Activated CD4-positive, CD25-positive, alpha-beta regulatory T cell treated with anti-CD3 and anti-CD28 coated beads, Interleukin-2, amount 50 U/mL, for 24 hours (primary cell): ENCODE measurements around the gene RNU5B-1.
"Not testable (repeated sequence)": the region's sequence is repeated elsewhere in the genome, so short reads cannot be mapped to it uniquely, and the experiment has no call there.

Experiments used
- ATAC-seq, 2 donors: fragments of 150-1000 bp; cut with Tn5 transposase; one replicate each; pipeline ENCODE4 v1.10.0; 2021; ENCODE audit warnings: mild to moderate bottlenecking in 1 of 2, moderate library complexity in 1 of 2

RNU5B-1 gene

DNA sequence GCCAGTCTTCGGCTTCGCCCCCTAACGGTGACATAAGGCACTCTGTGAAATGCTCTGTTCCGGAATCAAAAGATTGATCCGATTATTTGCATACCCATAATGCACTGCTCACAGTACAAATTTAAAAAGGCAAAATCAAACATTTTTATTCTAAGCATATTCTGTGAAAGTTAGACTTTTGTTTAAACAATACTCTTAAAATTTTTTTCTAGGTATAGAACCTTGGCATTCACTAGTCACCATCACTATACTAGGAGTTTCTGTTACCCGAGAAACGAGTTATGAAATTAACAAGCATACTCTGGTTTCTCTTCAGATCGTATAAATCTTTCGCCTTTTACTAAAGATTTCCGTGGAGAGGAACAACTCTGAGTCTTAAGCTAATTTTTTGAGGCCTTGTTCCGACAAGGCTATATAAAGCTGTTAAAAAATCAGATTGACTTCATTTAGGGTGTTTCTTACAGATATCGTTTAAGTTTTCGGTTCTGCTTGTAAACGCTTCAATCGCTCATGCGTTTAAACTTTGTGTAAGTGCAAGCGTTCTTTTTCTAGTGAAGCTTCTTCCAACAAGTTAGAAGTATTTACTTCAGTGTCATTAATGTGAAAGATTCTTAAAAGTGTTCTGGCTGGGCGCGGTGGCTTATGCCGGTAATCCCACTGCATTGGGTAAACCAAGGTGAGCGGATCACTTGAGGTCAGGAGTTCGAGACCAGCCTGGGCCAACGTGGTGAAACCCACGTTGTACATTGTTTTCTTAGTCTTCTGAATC is at the start of gene RNU5B-1:
Gene RNU5B-1, plus strand, starts transcription at position 297 of the 769 bp plus-strand sequence.
- peak; percentile 77 to 79 for ATAC-seq

GRCh38 chr15:65254758-65255157 is 49.7 kb upstream of the RNU5B-1 start:
- ATAC-seq: no peak

GRCh38 chr15:65255486-65256140 is 48.9 kb upstream of the RNU5B-1 start:
- no peak for ATAC-seq

DNA sequence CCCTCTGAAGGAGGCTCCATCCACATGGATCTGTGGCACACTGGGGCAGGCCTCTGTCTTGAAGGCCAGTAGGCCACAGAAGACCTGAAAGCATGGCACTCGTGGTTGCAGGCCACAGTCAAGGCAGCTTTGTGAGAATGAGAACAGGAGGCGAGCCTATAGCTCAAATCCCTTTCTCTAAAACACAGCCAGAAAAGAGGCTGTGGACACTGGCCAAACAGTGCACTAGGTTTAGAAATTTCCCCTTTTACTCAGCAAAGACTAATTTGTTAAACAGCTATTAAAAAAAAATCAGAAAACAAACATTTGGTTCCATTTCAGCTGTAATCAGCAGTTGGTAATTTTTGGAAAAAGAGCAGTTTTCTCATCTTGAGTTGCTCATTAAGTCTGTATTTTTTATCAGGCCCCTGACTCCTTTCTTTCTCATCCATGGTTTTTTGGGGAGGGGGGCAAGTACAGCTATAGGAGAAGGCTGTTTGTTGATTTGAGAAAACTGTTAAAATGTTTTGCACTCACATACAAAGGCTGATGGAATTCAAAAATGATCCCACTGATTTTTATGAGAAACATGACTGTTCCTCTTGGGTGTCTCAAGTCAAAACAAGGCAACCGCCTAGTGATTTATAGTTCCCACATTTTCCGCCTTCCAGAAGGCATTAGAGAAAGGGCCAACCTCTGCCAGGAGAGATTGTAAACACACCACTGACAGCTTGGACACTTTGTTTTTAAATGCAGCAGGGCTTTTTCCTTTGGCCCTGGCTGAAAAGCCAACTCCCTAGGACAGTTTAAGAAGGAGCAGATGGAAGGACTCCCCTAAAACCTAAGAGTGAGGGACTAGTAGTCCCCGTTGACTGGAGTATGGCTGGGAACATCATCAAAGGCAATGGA is 45.9 kb upstream of the RNU5B-1 start:
- no peak for ATAC-seq

DNA sequence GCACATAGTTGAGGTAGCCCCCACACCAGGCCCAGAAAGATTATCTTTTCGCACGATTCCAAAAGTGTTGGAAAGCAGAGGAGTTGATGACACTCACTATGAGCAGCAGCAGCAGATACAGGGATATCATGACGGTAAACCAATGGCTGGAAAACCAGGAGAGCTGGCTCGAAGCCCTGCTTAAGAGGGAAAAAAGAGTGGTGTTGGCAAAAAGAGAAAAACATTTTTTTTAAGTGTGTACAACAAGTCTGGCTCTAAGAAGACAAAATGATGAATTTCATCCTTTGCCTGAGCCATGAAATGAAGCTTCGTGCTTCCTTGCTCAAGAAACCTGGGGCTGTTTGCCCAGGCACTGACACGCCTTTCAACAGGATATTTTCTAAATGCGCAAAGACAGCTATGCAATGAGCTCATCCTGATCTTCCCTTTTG is 45.1 kb upstream of the RNU5B-1 start:
- no peak for ATAC-seq

DNA sequence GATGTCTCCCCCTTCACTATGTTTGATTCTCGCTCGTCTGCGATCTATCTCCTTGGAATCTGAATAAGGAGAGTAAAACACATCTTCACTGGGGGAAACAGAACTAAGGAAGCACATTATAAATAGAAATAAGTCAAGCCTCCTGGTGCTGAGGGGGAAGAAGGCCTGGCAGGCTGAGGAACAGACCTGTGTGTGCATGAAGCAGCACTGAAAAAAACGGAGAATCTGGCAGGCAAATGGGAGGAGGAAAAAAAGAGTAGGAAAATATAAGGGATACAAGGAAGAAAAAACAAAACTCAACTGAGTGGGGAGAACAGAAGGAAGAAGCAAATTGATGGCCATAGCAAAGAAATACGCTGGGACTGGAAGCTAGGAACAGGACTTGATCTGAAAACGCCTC is 43.5 kb upstream of the RNU5B-1 start:
- no peak for ATAC-seq

DNA sequence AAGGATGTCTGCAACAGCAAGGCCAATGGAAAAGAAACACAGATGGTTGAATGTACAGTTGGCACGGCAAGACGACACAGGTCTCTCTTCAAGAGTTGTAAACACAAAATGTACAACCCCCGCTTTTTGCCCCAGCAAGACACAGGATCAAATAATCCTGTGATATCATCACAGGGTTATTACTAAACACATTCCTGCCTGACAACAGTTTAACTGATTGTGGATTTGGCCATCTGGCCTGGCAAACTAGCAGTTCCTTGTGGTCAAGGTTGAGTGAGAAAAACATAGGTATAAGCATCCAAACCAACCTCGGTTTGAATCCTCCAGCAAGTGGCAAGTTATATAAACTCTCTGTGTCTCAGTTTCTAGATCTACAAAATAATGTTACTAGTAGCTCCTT is 41.2 kb upstream of the RNU5B-1 start:
- no peak for ATAC-seq

- no peak for ATAC-seq
These were observed 39.5 kb upstream of the RNU5B-1 start for GRCh38 chr15:65264863-65265430.

DNA sequence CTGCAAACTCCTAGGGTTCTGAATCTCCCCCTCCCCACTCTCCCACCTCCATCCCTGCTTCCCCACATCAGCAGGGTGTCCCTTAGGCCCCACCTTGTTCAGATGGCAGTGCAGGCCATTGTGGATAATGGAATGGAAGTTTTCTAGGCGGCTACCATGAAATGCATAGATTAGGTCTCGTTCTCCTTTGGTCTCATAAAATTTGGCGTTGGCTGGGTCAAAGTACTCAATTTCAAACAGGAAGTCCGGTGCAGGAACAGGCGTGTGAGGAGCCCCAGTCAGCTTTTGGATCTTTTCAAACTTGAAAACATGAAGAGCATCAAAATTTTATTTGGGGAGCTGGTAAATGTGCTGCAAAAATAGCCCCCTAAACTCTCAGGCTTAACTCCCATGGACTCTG is 38.0 kb upstream of the RNU5B-1 start:
- ATAC-seq: no peak

- no peak for ATAC-seq
These were observed 36.1 kb upstream of the RNU5B-1 start for GRCh38 chr15:65268411-65268810.

GRCh38 chr15:65270811-65271545 is 33.5 kb upstream of the RNU5B-1 start:
- ATAC-seq: not testable (repeated sequence)

DNA sequence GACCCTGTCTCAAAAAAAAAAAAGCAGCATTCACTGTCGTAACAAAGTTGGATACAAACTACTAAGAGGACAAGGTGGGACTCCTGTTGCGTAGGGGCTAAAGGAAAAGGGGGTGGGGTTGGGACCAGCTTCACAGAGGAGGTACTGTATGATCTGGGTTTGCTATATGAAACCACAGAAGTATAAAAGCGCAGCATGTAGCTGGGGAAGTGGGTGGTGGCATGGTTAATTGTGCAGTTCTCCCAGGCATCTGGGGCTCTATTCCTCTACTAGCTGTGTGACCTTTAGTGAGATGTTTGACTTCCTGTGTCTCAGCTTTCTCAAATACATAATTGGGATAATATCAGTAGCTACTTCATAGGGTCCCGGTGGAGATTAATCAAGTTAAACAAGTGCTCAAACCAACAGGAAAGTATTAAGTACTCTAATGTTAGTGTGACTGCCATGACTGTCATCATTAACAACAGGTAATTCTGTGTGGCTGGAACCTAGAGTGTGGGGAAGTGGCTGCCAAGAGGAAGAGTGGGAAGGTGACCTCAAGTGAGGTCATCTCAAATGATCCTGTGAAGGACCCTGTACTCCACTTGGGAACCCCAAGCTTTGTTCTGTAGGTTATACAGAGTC is 29.3 kb upstream of the RNU5B-1 start:
- no peak for ATAC-seq

- ATAC-seq: no peak
These were observed 28.8 kb upstream of the RNU5B-1 start for GRCh38 chr15:65275728-65276126.

- ATAC-seq: no peak
These were observed 27.5 kb upstream of the RNU5B-1 start for GRCh38 chr15:65277015-65277414.

DNA sequence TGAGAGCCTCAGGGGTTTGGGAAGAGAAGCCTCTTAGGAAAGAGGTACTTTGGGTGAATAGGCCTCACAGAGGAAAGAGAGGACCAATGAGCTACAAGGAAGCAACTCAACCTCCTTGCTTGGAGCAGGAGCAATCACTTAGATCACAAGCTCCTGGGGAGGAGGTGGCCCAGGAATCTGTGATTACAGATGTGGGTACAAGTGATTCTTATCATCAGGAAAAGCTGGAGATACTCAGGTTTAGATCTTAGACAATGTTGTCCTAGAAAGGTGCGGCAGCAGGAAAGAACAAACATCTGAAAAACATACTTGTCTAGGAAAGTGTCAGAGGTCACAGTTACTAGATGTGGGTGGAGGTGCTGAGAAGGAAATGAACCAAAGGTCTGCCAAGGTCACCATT is 26.0 kb upstream of the RNU5B-1 start:
- ATAC-seq: no peak

- ATAC-seq: no peak
These were observed 19.0 kb upstream of the RNU5B-1 start for GRCh38 chr15:65285291-65286068.

GRCh38 chr15:65286069-65286703 is 18.3 kb upstream of the RNU5B-1 start:
- peak; percentile 14 to 20 for ATAC-seq

- ATAC-seq: peak; percentile 95 to 98
These were observed 17.6 kb upstream of the RNU5B-1 start, which contains the start of gene PARP16 for GRCh38 chr15:65286704-65287519. Gene PARP16, minus strand, starts transcription at chr15:65286883. Its CDS starts 457 bp downstream, at chr15:65286426.

DNA sequence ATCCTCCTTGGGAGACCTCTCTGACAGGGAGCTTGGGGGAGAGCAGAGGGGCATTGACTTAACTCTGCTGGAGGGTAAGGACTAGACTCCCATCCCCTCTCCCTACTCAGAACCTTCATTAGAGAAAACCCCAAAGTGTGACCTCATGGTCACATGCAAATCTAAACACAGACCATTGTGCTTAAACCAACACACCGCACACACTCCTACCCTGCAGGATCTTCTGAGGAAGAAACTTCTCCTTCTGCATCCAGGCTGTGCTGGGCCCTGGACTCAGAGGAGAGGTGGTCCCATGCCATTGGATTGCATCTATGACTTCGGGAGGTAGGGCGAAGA is 17.0 kb upstream of the RNU5B-1 start:
- no peak for ATAC-seq
